ENCODE results near the gene WWOX.
A peak's percentile ranks its signal among the peaks of the same experiment; 100 is the strongest.

WWOX gene

DNA sequence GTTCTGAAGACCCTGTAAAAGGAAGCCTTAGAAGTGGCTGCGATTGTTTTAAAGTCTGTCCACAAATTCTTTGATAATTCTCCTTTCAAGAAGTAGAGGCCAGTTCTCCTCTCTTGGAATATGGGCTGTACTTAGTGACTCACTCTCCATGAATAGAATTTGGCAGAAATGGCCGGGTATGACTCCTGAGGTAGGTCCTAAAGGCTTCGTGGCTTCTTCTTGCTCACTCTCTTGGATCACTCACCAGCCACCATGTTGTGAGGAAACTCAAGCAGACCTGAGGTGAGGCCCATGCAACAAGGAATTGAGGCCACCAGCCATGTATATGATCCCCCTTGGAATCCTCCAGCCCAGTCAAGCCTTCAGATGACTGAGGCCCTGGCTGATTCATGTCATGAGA is 75.8 kb downstream of the WWOX start:
- Histone ChIP-seq H3K9me3 (ENCODE audit: control insufficient read depth in 2 of 2, low read length in 2 of 2) (peaks cover 3 to 5% of the 10 kb centered on the region in 2 donors), H3K4me3 (ENCODE audit: low read length in 2 of 2) (no peak overlapping the region), H3K27ac (ENCODE audit: low read length) (no peak overlapping the region), H3K27me3 (ENCODE audit: control insufficient read depth in 1 of 2, insufficient read depth in 2 of 2, low read length in 2 of 2) (no peaks in the 10 kb centered on the region), H3K4me1 (ENCODE audit: control insufficient read depth, insufficient read depth, low read length) (no peaks in the 10 kb centered on the region), H3K36me3 (ENCODE audit: control insufficient read depth in 2 of 2, insufficient read depth in 2 of 2, low read length in 2 of 2) (no peaks in the 10 kb centered on the region), H3K9ac (ENCODE audit: low read length in 2 of 2) (no peak overlapping the region)

DNA sequence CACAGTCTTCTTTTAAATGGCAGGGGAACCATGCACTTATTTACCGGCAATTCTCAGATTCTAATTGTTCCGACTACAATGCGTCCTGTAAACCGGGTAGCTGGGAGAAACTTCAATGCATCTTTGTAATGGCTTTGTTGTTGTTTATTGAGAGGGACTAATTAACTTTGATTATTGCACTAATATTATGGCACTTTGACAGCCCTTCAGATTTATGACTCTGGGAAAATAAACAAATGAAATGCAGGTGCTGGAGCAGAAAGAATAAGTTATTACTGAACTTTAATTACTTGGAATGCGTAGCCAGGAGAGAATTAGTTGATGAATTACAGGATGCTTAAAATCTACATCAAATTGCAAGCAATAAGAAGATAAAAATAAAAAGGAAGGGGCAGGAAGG is 77.0 kb downstream of the WWOX start:
- H3K9me3 ChIP-seq (ENCODE audit: control insufficient read depth in 2 of 2, low read length in 2 of 2), result peaks cover 3 to 5% of the 10 kb centered on the region in 2 donors
- no peaks in the 10 kb centered on the region for H3K4me1 ChIP-seq (ENCODE audit: control insufficient read depth, insufficient read depth, low read length)

DNA sequence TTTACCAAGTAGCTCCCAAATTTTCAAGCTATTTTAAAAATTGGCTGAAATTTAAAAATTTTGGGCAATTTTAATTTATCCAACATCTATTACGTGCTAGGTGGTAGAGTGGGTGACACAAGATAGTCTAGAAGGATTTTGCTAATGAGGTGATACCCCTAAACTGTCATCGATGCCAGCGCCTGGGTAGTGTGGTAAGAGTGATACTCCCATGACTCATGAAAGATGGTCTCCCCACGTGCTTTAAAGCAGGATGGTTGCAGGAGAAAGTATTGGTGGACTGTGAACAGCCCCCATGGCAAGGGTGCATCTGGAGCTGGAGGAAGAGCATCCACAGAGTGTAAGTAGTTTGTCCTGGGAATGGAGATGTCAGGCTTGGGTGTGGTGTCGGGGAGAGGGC is 77.8 kb downstream of the WWOX start:
- Histone ChIP-seq H3K9me3 (ENCODE audit: control insufficient read depth in 2 of 2, low read length in 2 of 2) (peaks cover 3 to 5% of the 10 kb centered on the region in 2 donors), H3K4me3 (ENCODE audit: low read length in 2 of 2) (no peak overlapping the region), H3K36me3 (ENCODE audit: control insufficient read depth in 2 of 2, insufficient read depth in 2 of 2, low read length in 2 of 2) (no peaks in the 10 kb centered on the region), H3K9ac (ENCODE audit: low read length in 2 of 2) (no peak overlapping the region), H3K4me1 (ENCODE audit: control insufficient read depth, insufficient read depth, low read length) (no peaks in the 10 kb centered on the region), H3K27me3 (ENCODE audit: control insufficient read depth in 1 of 2, insufficient read depth in 2 of 2, low read length in 2 of 2) (no peaks in the 10 kb centered on the region), H3K27ac (ENCODE audit: low read length) (no peak overlapping the region)

More for the DNA sequence above, 77.0 kb downstream of the WWOX start:
- H3K4me3 ChIP-seq (ENCODE audit: low read length in 2 of 2), result no peak overlapping the region
- H3K9ac ChIP-seq (ENCODE audit: low read length in 2 of 2), result no peak overlapping the region
- H3K27ac ChIP-seq (ENCODE audit: low read length), result no peak overlapping the region
- H3K27me3 ChIP-seq (ENCODE audit: control insufficient read depth in 1 of 2, insufficient read depth in 2 of 2, low read length in 2 of 2), result no peaks in the 10 kb centered on the region
- no peaks in the 10 kb centered on the region for H3K36me3 ChIP-seq (ENCODE audit: control insufficient read depth in 2 of 2, insufficient read depth in 2 of 2, low read length in 2 of 2)

DNA sequence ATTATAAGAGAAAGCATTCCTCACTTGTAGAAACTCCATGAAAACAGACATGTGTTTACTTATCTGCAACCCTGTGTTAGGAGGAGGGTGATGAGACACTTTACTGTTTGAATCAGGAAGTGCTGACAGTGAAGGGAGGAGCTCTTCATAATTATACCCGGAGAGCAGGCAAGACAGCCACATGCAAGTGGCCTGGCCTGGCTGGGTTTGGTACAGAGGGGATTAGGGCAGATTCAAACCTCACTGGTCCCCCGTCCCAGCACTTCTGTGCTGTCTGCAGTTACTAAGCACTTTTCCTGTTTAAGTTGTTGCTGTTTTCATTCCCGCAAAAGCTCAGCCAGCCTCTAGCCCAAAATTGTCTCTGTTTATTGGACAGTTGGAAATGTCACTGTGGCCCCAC is 78.5 kb downstream of the WWOX start:
- H3K4me3 ChIP-seq (ENCODE audit: low read length in 2 of 2), result no peak overlapping the region
- H3K4me1 ChIP-seq (ENCODE audit: control insufficient read depth, insufficient read depth, low read length), result no peaks in the 10 kb centered on the region
- H3K9ac ChIP-seq (ENCODE audit: low read length in 2 of 2), result no peak overlapping the region
- no peaks in the 10 kb centered on the region for H3K36me3 ChIP-seq (ENCODE audit: control insufficient read depth in 2 of 2, insufficient read depth in 2 of 2, low read length in 2 of 2)
- no peaks in the 10 kb centered on the region for H3K27me3 ChIP-seq (ENCODE audit: control insufficient read depth in 1 of 2, insufficient read depth in 2 of 2, low read length in 2 of 2)
- peaks cover 3 to 5% of the 10 kb centered on the region in 2 donors for H3K9me3 ChIP-seq (ENCODE audit: control insufficient read depth in 2 of 2, low read length in 2 of 2)
- no peak overlapping the region for H3K27ac ChIP-seq (ENCODE audit: low read length)

DNA sequence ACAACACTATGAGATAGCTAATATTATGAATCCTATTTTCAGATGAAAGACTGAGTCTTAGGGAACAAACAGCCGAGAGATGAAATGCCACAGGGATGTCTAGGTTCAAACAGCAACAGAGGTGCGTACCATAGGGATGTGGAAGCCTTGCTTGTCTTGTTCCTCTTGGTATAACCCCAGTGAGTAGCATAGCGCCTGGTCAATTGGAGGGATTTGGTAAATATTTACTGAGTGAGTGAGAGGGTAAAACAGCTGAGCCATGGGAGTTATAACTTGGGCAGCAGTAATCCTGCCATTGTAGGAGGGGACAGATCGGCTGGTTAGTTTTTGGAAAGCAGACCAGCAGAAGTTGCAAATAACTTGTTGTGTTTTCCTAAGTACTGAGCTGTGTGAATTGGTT is 80.2 kb downstream of the WWOX start:
- Histone ChIP-seq H3K9ac (ENCODE audit: low read length in 2 of 2) (no peak overlapping the region), H3K27ac (ENCODE audit: low read length) (no peak overlapping the region), H3K4me3 (ENCODE audit: low read length in 2 of 2) (no peak overlapping the region), H3K4me1 (ENCODE audit: control insufficient read depth, insufficient read depth, low read length) (peaks cover 11% of the 10 kb centered on the region), H3K9me3 (ENCODE audit: control insufficient read depth in 2 of 2, low read length in 2 of 2) (peaks cover 3 to 5% of the 10 kb centered on the region in 2 donors), H3K36me3 (ENCODE audit: control insufficient read depth in 2 of 2, insufficient read depth in 2 of 2, low read length in 2 of 2) (no peaks in the 10 kb centered on the region), H3K27me3 (ENCODE audit: control insufficient read depth in 1 of 2, insufficient read depth in 2 of 2, low read length in 2 of 2) (no peaks in the 10 kb centered on the region)

DNA sequence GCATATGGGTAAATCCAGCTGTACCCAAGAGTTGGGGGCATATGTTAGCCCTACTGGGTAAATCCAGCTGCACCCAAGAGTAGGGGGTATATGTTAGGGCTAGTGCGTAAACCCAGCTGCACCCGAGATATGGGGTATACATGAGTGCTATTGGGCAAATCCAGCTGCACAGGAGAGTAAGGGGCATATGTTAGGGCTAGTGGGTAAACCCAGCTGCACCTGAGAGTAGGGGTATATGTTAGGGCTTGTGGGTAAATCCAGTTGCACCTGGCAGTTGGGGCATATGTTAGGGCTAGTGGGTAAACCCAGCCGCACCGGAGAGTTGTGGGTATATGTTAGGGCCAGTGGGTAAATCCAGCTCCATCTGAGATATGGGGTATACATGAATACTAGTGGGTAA is 80.9 kb downstream of the WWOX start:
- Histone ChIP-seq H3K9ac (ENCODE audit: low read length in 2 of 2) (no peak overlapping the region), H3K9me3 (ENCODE audit: control insufficient read depth in 2 of 2, low read length in 2 of 2) (peaks cover 3% of the 10 kb centered on the region in 2 donors), H3K4me3 (ENCODE audit: low read length in 2 of 2) (no peak overlapping the region), H3K27ac (ENCODE audit: low read length) (no peak overlapping the region), H3K36me3 (ENCODE audit: control insufficient read depth in 2 of 2, insufficient read depth in 2 of 2, low read length in 2 of 2) (no peaks in the 10 kb centered on the region), H3K27me3 (ENCODE audit: control insufficient read depth in 1 of 2, insufficient read depth in 2 of 2, low read length in 2 of 2) (no peaks in the 10 kb centered on the region), H3K4me1 (ENCODE audit: control insufficient read depth, insufficient read depth, low read length) (peaks cover 14% of the 10 kb centered on the region)

DNA sequence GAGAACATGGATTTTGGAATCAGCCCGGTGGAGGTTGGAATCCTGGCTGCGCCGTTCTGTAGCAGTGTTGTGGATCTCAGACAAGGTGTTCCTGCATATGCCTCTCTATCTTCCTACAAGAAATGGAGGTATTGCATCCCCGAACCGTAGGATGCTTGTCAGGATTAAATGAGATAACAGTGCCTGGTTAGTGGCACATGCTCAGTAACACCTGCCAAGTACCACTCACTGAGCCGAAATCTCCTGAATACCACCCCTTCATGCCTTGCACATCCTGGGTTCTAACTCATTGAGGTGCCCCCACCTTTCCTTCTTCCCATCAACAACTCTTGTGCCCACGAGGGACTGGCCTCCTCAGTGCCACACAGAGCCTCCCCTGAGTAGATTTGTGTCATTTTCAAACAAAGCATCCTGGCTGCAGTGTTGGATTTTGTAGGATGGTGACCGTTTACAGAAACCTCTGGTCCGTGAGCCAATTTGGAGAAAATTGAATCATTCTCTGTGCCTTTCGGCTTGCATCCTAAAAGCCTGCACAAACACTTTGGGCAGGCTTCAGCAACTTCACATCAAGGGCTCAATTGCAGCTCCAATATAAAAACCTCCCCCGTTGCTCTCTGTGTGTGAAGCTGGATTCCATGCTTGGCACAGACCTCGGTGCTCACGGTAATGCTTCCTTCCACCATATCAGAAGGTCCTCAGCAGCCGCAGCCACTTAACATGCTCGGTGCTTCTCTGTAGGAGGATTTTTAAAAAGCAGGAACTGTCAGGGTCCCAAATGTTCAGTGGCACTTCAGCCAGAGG is 84.2 kb downstream of the WWOX start:
- Histone ChIP-seq H3K4me1 (ENCODE audit: control insufficient read depth, insufficient read depth, low read length) (peaks cover 14% of the 10 kb centered on the region), H3K36me3 (ENCODE audit: control insufficient read depth in 2 of 2, insufficient read depth in 2 of 2, low read length in 2 of 2) (no peaks in the 10 kb centered on the region), H3K27me3 (ENCODE audit: control insufficient read depth in 1 of 2, insufficient read depth in 2 of 2, low read length in 2 of 2) (no peaks in the 10 kb centered on the region), H3K9me3 (ENCODE audit: control insufficient read depth in 2 of 2, low read length in 2 of 2) (no peaks in the 10 kb centered on the region), H3K9ac (ENCODE audit: low read length in 2 of 2) (peak overlapping the region in 1 of 2 donors; percentile 51), H3K27ac (ENCODE audit: low read length) (no peak overlapping the region), H3K4me3 (ENCODE audit: low read length in 2 of 2) (peak overlapping the region; percentile 49 to 67)

DNA sequence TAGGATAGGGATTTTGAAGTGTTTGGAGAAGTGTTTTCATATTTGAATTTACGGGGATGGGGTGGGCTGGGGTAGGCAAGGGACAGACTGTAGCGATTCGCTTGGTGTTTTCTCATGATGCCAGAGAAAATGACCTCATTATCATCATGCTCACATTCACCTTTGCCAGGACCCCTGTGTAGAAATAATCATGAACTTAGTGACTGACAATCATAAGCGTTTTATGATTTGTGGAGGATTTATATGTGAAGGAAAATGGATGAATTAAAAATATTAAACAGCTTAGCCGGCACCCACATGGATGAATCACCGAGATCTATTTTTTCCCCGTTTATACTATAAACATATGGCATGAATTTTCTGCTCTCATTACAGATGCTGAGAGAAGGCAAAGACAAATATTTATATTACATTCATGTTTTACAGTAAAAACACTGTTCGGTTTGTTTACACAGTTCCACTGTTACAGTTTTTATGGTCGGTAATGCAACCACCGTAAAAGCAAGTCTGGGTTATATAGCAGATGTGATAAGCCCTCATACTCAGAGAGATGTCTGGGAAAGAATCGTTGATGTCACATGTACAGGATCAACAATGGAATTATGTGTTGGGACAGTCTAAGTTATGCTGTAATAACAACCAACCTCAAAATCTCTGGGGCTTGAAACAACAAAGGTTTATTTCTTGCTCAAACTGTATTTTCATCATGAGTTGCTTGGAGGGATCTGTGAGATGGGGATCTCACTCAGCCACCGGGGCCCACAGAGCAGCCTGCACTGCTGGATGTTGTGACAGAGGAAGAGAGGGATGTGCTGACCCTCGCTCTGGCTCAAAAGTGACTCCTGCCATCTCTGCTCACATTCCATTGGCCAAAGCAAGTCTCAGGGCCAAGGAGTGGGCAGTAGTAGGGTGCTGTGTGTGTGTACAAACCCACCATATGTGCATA is 85.1 kb downstream of the WWOX start:
- H3K9me3 ChIP-seq (ENCODE audit: control insufficient read depth in 2 of 2, low read length in 2 of 2), result no peaks in the 10 kb centered on the region
- H3K9ac ChIP-seq (ENCODE audit: low read length in 2 of 2), result peak overlapping the region in 1 of 2 donors; percentile 51
- H3K27me3 ChIP-seq (ENCODE audit: control insufficient read depth in 1 of 2, insufficient read depth in 2 of 2, low read length in 2 of 2), result no peaks in the 10 kb centered on the region
- no peaks in the 10 kb centered on the region for H3K36me3 ChIP-seq (ENCODE audit: control insufficient read depth in 2 of 2, insufficient read depth in 2 of 2, low read length in 2 of 2)
- peaks cover 14% of the 10 kb centered on the region for H3K4me1 ChIP-seq (ENCODE audit: control insufficient read depth, insufficient read depth, low read length)
- peak overlapping the region; percentile 49 to 67 for H3K4me3 ChIP-seq (ENCODE audit: low read length in 2 of 2)
- H3K27ac ChIP-seq (ENCODE audit: low read length), result no peak overlapping the region

DNA sequence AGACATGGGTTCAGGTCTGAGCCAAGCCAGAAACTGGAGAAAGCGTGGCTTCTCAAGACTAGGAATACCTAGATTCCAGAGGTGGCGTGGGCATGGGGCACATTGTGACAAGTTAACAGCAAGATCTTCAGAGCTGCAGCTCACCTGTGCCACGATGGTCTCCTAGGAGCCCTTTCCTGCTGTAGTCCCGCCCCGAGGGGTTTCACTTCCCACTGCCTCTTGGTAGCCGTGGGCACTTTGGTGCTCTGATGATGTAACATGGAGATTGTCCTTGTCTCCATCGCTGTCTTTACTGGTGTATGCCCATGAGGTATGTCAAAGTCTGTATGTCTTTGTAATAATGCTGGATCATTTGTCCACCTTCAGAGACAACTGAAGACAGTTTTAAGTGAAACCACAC is 89.7 kb downstream of the WWOX start:
- no peaks in the 10 kb centered on the region for H3K36me3 ChIP-seq (ENCODE audit: control insufficient read depth in 2 of 2, insufficient read depth in 2 of 2, low read length in 2 of 2)
- no peak overlapping the region for H3K4me3 ChIP-seq (ENCODE audit: low read length in 2 of 2)

DNA sequence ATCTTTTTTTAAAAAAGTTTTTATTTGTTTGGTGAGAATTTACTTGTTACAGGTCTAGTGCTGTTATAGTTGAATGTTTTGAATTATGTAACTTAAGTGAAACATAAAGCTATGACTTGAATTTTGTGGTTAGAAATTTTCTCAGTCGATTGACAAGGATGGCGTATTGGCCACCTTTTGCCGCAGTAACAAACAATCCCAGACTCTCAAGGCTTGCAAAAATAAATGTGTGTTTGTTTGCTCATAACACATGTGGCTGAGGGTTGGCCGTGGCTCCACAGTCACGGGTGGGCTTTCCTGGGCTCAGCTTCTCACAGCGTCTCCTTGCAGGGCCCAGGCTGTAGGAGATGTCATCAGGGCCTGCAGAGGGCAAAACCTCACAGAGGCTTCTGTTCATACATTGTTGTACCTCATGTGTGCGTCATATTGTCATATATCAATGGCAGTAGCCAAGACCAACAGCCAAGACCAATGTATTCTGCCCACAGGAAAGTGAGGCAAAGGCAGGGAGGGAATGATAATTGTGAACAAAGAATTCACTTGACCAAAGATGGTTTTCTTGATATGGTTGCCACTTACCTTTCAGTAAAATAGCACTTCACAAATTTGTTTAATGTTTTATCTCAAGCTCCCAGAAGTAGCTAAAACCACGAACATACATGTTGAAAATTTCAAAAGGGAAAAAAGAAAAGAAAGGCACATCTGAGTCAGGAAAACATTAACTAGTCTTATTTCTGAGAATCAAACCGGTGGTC is 93.5 kb downstream of the WWOX start:
- H3K36me3 ChIP-seq (ENCODE audit: control insufficient read depth in 2 of 2, insufficient read depth in 2 of 2, low read length in 2 of 2), result no peaks in the 10 kb centered on the region
- no peak overlapping the region for H3K27ac ChIP-seq (ENCODE audit: low read length)
- H3K4me3 ChIP-seq (ENCODE audit: low read length in 2 of 2), result no peak overlapping the region
- peaks cover 0 to 3% of the 10 kb centered on the region in 2 donors for H3K9me3 ChIP-seq (ENCODE audit: control insufficient read depth in 2 of 2, low read length in 2 of 2)
- no peaks in the 10 kb centered on the region for H3K4me1 ChIP-seq (ENCODE audit: control insufficient read depth, insufficient read depth, low read length)
- H3K27me3 ChIP-seq (ENCODE audit: control insufficient read depth in 1 of 2, insufficient read depth in 2 of 2, low read length in 2 of 2), result no peaks in the 10 kb centered on the region
- no peak overlapping the region for H3K9ac ChIP-seq (ENCODE audit: low read length in 2 of 2)

More for the DNA sequence above, 89.7 kb downstream of the WWOX start:
- Histone ChIP-seq H3K9ac (ENCODE audit: low read length in 2 of 2) (no peak overlapping the region), H3K27me3 (ENCODE audit: control insufficient read depth in 1 of 2, insufficient read depth in 2 of 2, low read length in 2 of 2) (no peaks in the 10 kb centered on the region), H3K27ac (ENCODE audit: low read length) (no peak overlapping the region), H3K4me1 (ENCODE audit: control insufficient read depth, insufficient read depth, low read length) (peaks cover 4% of the 10 kb centered on the region), H3K9me3 (ENCODE audit: control insufficient read depth in 2 of 2, low read length in 2 of 2) (peaks cover 0 to 3% of the 10 kb centered on the region in 2 donors)
